GM21381 (cell line): ENCODE measurements around the gene TAF6.

Experiments used
- ATAC-seq: cut with Tn5 transposase; IDR thresholded peaks from one replicate; pipeline ENCODE4 v1.9.1; 2021; ENCODE audit warnings: mild to moderate bottlenecking, moderate library complexity; ENCODE audit not compliant: unreplicated experiment

The TAF6 gene

DNA sequence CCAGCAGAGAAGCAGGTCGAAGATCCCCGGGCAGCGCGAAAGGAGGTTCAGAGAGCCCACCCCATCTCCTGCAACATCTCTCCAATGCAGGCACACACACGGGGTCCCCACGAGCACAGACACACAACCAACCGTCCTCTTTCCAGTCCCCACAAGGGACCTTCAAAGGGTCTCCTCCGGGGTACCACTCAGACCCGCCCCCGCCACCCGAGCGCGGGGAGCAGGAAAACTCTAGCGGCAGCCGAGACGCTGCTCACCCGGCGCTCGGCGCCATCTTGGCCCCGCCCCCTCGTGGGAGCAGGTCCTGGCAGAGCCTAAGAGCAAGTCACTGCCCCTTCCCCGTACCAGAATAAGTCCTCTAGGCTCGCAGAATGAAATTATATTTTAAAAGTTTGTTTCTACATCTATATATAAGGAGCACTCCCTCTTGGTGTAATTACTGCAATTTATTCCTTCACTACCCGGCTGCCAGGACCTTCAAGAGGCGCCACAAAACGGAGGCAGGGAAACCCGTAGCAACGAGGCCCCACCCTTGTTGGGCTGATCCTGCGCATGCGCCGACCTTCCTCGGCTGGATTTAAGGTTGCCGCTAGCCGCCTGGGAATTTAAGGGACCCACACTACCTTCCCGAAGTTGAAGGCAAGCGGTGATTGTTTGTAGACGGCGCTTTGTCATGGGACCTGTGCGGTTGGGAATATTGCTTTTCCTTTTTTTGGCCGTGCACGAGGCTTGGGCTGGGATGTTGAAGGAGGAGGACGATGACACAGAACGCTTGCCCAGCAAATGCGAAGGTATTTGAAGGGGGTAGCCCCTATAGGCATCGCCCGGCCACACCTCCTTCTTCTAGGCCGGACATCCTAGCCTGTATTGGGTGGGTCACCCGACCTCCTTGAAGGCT lies at the start of gene TAF6, which contains the start of gene CNPY4:
Gene TAF6 (minus strand): TSS at position 287 of the 898 bp plus-strand sequence. CDS start 5,149 bp downstream, outside the sequence.
Gene CNPY4 (plus strand): TSS at position 563 of the 898 bp plus-strand sequence. CDS start 111 bp downstream, at position 674.
- peak; percentile 73 for ATAC-seq

- no peak for ATAC-seq
These were observed 48.8 kb upstream of the TAF6 start for GRCh38 chr7:100167912-100168323.

- no peak for ATAC-seq
These were observed 48.1 kb upstream of the TAF6 start for GRCh38 chr7:100166970-100167911.

- no peak for ATAC-seq
These were observed 47.3 kb upstream of the TAF6 start for GRCh38 chr7:100166317-100166940.

DNA sequence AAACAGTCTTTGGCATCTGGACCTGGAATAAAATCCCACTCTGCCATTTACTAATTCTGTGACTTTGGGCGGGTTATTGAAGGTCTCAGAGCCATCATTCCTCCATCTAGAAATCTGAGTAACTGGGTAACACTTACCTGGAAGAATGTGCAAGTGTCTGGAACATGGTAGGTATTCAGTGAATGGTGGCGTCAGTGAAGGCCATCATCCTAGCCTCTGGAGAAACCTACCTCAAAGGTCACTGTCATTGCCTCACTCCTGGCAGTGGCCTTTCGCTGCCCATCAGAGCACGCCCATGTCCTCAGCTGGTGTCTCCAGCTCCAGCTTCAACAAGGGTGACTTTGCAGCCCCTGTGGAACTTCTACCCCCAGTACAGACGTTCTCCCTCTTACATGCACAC lies 44.7 kb upstream of the TAF6 start:
- ATAC-seq = no peak

- no peak for ATAC-seq
These were observed 43.9 kb upstream of the TAF6 start for GRCh38 chr7:100163006-100163531.

GRCh38 chr7:100160067-100160466 lies 40.9 kb upstream of the TAF6 start:
- ATAC-seq = no peak

GRCh38 chr7:100159099-100159623 lies 40.0 kb upstream of the TAF6 start:
- ATAC-seq = no peak

GRCh38 chr7:100158229-100159098 lies 39.3 kb upstream of the TAF6 start, which contains the start of gene TRAPPC14:
TSS of gene TRAPPC14 (minus strand) at chr7:100158723. CDS start at chr7:100158499, 224 bp downstream.
- peak; percentile 80 for ATAC-seq

DNA sequence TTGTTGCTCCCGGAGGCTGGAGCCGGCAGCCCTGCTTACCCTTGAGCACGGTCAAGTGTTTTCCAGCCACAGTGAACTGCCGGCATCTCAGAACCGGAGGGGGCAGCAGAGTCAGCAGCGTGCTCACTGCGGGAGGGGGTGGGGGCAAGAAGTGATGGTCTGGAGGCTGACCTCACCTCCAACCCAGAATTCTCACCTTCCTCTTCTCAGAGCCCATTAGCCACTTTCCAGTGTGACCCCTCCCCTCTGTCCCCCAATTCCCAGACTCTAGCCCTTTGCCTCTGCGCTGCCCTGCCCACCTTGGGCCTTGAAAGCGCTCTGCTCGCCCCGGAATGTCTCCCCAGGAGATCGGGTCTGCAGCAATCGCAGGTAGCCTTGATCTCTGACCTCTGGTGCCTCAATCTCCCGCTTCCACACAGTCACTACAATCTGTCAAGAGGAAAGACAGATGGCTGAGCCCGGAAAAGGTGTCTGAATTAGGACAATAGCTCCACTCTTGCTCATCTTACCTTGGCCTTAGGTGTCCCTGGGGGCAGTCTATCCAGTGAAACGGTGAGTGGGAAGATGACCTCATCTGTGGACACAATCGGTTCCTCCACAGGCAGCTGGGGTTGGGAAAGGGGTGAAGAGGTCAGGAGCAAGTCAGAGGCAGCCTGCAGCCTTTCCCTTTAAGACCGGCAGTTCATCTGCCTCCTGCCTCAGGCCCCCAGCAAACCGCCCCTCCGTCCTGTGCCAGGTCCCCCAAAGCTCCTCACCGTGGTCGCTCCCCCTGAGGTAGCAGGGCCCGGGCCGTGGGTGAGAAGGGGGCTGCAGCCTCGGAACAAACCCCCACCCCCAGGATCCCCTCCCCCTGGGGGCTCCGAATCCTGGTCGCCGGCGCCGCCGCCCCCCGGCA lies 38.4 kb upstream of the TAF6 start:
- ATAC-seq = no peak

GRCh38 chr7:100157069-100157333 lies 37.8 kb upstream of the TAF6 start:
- ATAC-seq = no peak

- no peak for ATAC-seq
These were observed 37.3 kb upstream of the TAF6 start for GRCh38 chr7:100156331-100157068.

- no peak for ATAC-seq
These were observed 36.6 kb upstream of the TAF6 start for GRCh38 chr7:100155553-100156317.

DNA sequence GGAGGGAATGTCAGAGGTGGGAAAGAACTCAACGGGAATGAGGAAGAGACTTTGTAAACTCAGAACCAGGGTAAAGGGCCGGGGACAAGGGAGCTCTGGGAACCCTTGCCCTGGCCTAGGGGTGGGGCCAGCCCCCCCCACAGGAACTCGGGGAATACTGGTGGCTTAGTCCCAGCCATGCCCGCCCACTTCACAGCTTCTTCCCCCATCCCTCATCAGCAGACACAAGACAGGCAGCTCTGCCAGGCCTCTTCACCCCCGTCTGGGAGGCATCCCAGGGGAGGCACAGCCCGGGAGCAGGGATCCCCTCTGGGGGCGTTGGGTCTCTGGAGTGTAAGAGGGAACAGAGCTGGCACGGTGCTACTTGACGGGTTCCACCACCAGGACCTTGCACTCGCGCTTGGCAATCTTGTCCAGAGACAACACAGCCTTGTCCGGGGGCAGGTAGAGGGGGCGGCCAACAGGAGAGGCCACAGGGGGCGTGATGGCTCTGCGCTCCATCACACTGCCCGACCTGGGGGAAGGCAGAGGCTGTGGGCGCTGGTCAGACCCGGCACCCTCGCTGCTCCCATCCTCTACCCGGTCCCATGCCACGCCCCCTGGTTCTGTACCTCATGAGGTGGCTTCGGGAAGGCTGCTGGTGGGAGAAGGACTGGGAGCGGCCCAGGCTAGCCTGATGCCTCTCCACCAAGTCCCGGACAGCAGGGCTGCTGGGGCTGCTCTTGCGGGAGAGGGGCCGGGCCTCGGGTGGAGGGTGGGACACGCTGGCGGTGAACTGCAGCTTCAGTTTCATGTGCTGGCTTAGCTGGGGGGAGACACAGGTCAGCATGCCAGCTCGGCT lies 35.7 kb upstream of the TAF6 start:
- no peak for ATAC-seq

DNA sequence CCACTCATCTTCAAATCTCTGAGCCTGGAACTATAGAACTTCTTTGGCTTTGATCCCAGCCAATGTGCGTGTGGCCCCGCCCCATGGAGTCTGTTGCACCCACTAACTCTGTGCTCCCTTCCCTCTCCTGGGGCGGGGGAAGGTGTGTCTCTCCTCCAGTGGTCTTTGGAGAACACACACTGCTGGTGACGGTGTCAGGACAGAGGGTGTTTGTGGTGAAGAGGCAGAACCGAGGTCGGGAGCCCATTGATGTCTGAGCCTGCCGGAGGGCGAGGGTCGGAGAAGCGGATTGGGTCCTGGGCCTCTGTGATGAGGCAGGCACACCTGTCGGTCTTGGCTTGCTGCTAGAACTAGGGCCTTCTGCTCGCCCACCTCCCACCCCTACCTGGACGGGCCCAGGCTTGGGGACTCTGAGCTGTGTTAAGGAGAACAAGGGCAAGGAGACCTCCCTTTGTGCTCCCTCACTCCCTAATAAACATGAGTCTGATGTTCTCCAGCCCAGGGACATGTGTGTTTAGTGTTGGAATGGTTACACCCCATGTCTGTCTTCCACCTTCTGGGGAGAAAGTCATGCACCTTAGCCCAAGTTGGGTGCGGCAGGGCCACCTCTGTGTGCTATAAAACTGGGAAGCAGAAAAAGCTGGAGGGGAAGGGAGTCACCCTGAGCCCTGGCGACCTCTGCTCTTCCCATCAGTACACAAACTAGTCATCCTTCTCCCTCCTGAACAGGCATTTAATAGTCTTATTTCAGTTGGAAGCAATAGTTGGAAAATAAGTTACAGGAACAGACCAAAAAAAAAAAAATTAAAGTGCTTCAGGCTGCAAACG lies 34.8 kb upstream of the TAF6 start:
- ATAC-seq = no peak
